ENCODE measurements around the gene ICE1.
"Not testable (repeated sequence)": the region's sequence is repeated elsewhere in the genome, so short reads cannot be mapped to it uniquely, and the experiment has no call there.

ICE1 gene

GRCh38 chr5:5451863-5452262 lies 29.4 kb downstream of the ICE1 start:
- DNase-seq = no peak

DNA sequence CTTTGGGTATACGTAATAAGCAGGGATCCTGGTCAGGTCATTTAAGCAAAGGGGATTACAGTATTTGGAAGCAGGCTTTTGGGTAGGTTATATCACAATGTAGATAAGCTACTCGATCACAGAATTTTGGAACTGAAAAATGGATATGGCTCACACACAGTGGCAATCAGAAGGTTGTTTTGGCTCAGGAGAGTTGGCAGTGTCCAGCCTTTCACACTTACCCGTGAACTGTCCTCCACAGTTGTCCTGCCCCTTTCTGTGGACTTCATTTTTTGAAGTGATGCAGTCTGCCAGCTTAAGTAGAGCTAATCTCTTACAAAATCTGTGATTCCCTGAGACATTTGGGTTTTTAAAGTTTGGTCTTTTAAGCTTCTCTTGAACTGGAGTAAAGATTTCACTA lies 30.7 kb downstream of the ICE1 start:
- DNase-seq = no peak

DNA sequence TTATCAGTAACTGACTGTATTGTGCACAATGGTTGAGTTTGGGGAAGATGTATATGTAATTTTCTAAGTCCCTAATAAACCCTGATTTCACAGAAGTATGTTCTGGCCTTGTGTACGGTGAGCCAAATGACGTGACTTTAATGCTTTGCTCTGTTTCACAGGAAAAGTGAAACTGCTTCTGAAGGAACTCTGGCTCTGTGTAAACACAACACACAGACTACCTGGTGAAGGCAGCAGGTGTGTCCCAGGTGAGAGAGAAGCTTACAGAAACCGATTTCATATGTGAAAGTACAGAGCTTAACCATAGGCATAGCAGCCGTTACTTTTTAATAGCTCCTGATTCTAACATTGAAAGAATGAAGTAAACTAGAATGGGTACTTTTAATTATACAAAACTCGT lies 31.9 kb downstream of the ICE1 start:
- DNase-seq = no peak

DNA sequence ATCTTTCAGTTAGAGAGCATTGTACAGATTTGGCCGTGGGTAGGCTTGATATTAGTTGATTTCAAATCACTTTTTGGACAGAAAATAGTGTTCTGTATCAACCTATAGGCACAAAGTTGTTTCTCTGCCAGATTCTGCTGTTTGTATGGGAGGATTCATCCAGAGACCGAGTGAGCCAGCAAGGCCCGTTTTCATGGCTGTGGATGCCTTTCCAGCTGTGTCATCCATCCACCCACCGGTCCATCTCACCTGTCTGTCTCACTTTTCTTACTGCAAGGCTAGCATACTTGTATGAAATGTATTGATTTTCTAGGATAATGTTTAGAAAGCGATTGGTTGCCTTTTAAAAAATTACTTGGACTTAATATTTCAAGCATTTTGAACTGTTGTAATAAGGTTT lies 34.4 kb downstream of the ICE1 start:
- no peak for DNase-seq

DNA sequence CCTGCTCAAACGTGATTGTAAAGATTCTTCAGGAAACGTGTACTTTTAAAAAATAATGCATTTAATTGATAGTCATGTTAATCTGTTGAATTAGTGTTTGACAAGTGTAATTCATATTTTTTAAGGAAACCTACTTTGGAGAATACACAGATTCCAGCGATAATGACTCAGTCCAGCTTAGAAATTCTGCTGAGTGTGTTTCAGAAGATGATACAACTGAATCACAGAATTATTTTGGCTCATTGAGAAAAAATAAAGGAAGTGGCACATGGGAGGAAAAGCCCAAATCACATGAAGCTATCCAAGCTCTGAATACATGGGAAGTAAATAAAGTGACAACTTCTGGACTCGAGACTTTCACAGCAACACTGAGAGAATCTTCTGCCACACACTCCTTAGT lies 37.8 kb downstream of the ICE1 start:
- DNase-seq = no peak

DNA sequence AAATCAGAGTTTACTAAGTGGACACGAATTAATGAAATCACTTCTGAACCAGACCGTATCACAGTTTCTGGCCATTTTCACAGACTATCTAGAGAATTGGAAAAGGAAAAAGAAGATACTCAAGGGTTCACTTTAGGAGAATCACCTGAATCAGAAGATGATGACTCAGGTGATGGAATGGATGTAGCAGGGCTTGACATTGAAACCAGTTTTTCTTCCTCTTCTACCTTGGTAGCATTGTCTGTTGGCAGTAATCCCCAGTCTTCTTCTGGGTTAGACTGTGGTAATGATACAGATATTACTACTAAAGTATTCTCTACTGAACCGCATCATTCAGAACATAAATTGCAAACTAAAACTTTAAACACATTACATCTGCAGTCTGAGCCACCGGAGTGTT lies 38.5 kb downstream of the ICE1 start:
- DNase-seq = no peak

DNA sequence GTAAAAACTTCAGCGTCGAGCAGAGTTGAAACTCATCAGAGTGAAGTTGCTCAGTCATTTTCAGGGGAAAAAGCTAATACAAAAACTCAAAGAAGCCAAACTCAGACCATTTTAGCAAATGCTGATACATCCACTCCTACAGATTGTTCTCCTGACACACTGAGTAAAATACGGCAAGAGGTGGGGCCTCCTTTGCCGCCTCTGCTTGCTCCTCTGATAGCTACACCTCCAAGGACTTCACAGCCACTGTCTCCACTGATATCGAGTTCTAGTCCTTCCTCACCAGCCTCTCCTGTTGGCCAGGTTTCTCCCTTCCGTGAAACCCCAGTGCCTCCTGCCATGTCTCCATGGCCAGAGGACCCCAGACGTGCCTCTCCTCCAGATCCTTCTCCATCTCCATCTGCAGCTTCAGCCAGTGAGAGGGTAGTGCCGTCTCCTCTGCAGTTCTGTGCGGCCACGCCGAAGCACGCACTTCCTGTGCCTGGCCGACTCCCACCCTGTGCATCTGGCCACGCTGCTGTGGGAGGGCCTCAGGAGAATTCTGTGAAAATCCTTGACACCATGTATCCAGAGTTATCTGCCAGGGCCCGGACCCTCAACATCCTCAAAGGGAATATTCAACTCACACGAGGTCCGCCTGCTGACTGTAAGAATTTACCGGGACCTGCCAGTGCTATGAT lies 41.7 kb downstream of the ICE1 start:
- DNase-seq = no peak

DNA sequence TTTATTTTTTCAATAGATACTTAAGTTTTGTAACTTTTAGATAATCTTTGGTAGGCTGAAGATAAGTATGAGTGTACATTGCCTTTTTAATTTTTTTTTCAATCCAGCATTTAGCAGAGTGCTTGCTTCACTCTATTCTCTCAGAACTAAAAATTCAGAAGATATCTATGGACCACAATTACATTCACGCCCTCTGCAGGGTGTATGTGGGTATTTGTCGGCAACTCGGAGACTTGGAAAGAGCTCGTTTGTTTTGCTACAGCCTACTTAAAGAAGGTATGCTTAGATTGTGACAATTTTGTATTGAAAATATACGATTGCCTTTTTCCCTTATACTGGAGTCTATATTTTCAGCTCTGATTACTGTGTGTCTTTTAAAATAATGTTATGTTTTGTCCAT lies 43.8 kb downstream of the ICE1 start:
- DNase-seq = no peak

- no peak for DNase-seq
Observed at GRCh38 chr5:5467737-5468136, 45.3 kb downstream of the ICE1 start.

GRCh38 chr5:5470933-5471332 lies 48.5 kb downstream of the ICE1 start:
- no peak for DNase-seq

DNA sequence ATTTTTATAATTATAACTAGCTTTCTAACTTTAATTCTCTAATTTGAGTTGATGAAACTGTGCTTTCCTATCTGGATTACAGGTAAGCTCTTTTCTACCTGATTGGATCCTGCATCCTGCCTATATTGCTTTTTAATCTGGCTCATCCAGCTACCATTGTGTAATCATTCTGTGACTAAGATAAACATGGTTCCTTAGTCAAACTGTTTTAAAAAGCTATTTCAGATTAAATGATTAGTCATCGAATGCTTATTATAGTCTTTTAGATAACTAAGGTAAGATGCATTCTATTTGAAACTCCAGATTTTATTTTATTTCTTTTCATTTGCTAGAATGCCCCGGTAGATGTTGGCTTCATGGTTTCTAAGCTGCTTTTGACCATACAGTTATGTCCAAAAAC lies 50.7 kb downstream of the ICE1 start:
- DNase-seq = no peak

DNA sequence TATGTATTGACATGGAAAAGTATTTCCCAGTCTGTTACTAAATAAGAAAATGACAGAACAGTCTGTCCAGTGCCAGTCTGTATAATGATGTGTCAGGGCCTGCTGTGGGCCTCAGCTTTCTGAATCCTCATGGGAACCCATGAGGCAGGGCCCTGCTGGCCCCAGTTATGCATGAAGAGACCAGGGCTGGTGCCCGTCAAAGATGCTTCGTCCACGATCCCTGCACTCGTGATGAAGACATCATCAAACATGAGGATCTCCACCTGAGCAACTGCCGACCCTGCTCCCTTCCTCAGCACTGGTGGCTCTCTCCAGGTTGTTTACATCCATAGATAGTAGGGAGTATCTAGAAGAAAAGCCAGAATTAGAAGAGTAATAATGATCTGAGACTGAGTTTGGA lies 52.5 kb downstream of the ICE1 start:
- DNase-seq = no peak

DNA sequence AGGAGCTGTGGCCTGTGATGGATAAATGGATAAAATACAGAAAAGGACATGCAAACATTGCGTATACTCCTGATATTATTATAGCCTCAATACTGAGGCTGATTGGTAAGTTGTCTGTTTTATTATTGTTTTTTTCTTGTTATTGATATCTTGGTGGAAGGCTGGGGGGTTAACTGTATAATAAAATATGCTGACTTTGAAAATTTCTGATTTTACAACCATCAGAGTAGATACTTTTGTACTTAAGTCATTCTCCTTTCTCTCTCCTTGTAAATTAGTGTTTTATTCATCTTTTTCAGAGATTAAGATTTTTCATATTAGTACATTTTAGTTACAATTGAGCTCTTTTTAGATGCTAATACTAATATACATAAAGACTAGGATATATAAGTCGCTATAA lies 53.5 kb downstream of the ICE1 start:
- DNase-seq = no peak

GRCh38 chr5:5479578-5479977 lies 57.1 kb downstream of the ICE1 start:
- not testable (repeated sequence) for DNase-seq

DNA sequence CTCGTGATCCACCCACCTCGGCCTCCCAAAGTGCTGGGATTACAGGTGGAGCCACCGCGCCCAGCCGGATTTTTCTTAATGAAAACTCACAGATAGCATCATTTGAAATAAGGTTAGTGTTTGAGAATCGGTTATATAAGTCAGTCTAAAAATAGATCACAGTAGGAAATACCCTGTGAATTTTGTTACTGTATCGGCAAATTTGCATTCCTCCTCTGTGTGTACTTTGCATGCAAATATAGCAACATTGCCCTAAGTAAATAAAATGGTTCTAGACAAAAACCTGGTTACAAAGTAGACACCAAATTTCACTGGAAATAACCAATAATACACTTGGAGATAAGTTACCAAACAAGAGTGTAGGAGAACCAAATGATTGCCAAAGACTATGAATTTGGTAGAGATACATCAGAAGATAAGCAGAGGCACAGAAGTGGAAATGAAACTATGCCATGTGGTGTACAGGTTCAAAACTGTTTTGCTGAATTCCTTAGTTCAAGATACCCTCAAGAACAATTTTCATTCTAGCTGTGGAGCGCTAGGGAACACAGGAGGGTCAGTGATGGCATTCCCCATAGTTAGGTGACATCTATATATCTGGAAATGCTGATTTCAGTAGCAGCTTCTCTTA lies 58.1 kb downstream of the ICE1 start:
- DNase-seq = no peak

- DNase-seq = no peak
Observed at GRCh38 chr5:5481206-5481605, 58.7 kb downstream of the ICE1 start.

GRCh38 chr5:5481633-5482032 lies 59.2 kb downstream of the ICE1 start:
- no peak for DNase-seq

- DNase-seq = no peak
Observed at GRCh38 chr5:5483350-5483749, 60.9 kb downstream of the ICE1 start.

GRCh38 chr5:5483880-5484598 lies 61.6 kb downstream of the ICE1 start:
- DNase-seq = no peak

DNA sequence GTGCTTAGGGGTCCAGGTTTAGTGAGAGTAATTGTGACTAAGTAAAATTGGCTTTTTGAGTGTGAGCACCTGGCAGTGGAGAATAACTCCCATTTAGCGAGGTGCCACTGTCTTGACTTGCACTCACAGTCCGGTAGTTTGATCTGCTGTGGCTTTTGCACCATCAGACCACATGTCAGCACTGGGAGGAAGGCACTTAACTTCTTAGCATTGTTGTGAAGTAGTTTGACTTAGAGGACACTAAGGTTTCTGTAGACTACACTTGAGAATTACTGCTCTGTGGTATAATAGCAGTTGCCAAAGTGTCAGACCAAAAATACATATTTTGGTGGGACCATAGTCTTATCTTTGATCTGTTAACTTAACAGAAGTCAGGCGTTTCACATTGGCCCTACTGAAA lies 63.6 kb downstream of the ICE1 start:
- no peak for DNase-seq

GRCh38 chr5:5487585-5488360 lies 65.3 kb downstream of the ICE1 start:
- no peak for DNase-seq

DNA sequence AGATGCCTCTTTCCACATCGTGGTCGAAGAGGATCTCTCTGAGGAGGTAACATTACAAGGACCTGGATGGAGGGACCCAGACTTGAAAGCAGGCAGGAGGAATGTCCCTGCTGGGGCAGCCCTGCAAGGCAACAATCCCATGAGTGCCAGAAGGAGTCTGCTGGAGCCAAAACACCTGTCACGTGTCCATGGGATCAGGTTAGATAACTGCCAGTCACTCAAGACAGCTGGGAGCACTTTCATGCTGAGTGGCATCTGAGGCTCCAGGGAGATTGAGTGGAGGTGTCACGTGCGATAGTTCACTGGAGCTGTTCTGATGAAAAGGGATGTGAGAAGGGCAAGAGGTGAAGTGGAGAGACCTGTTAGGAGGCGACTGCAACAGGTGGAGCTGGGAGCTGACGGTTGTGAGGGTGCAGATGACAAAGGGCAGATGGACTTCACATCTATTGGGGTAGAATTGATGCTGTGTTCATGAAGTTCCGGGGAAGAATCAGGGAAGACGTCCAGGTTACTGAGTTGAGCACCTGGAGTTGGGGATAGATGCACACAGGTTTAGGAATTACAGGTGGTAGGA lies 68.4 kb downstream of the ICE1 start:
- no peak for DNase-seq

Measured in right kidney (tissue), 1 donor.